ENCODE data around the gene PLXNA4. TPM values are rescaled to one million over a fixed set of nuclear protein-coding genes. Genes with fewer than 3 reads are reported as not detected.

PLXNA4 gene
- total and polyA plus RNA-seq, 8 donors, result 1.9 to 6.6 (median 3.4) TPM

GRCh38 chr7:132115758-132116157 is 460.5 kb downstream of the PLXNA4 start:
- ATAC-seq (no peak), DNase-seq (no peak)
- Histone ChIP-seq H3K36me3 (no peaks in the 10 kb centered on the region), H3K4me1 (no peaks in the 10 kb centered on the region), H3K27ac (no peak overlapping the region), H3K27me3 (no peaks in the 10 kb centered on the region), H3K9me3 (no peaks in the 10 kb centered on the region), H3K4me3 (no peak overlapping the region)
- TF ChIP-seq CTCF (IDR thresholded peaks at IDR 0.05), result no peak
- intact Hi-C loops (cut with DNase I), result no loop called here

GRCh38 chr7:132115028-132115427 is 461.2 kb downstream of the PLXNA4 start:
- Histone ChIP-seq H3K27me3 (no peaks in the 10 kb centered on the region), H3K9me3 (no peaks in the 10 kb centered on the region), H3K4me3 (no peak overlapping the region), H3K27ac (no peak overlapping the region), H3K36me3 (no peaks in the 10 kb centered on the region), H3K4me1 (no peaks in the 10 kb centered on the region)
- no peak for ATAC-seq
- intact Hi-C loops (cut with DNase I), result no loop called here
- TF ChIP-seq CTCF (IDR thresholded peaks at IDR 0.05), result no peak
- no peak for DNase-seq

- DNase-seq, result no peak
- Histone ChIP-seq H3K27ac (no peak overlapping the region), H3K36me3 (no peaks in the 10 kb centered on the region), H3K4me3 (no peak overlapping the region), H3K9me3 (no peaks in the 10 kb centered on the region), H3K27me3 (no peaks in the 10 kb centered on the region), H3K4me1 (no peaks in the 10 kb centered on the region)
- intact Hi-C loops (cut with DNase I), result no loop called here
- no peak for ATAC-seq
- no peak for TF ChIP-seq CTCF (IDR thresholded peaks at IDR 0.05)
These were observed 461.9 kb downstream of the PLXNA4 start for GRCh38 chr7:132114411-132114810.

- no peak for DNase-seq
- ATAC-seq, result no peak
These were observed 462.5 kb downstream of the PLXNA4 start for GRCh38 chr7:132113536-132114371.

More at GRCh38 chr7:132113536-132114371, 462.5 kb downstream of the PLXNA4 start:
- no peaks in the 10 kb centered on the region for H3K9me3 ChIP-seq
- no peaks in the 10 kb centered on the region for H3K36me3 ChIP-seq
- H3K4me1 ChIP-seq, result no peaks in the 10 kb centered on the region
- no peak overlapping the region for H3K27ac ChIP-seq
- no peak overlapping the region for H3K4me3 ChIP-seq
- no peak for TF ChIP-seq CTCF (IDR thresholded peaks at IDR 0.05)
- no peaks in the 10 kb centered on the region for H3K27me3 ChIP-seq
- intact Hi-C loops (cut with DNase I), result no loop called here
